K562 (cell line): Measurements from ENCODE around the gene OOSP1. TPM values are rescaled to one million over a fixed set of nuclear protein-coding genes. Genes with fewer than 3 reads are reported as not detected.

Source experiments
- BHLHE40 ChIP-seq: IDR thresholded peaks from 2 replicates; pipeline ENCODE4 v1.6.1; 2011; ENCODE audit warnings: low read length, improper control_type of control experiment
- BRD9 ChIP-seq: fragments of 450-650 bp; IDR thresholded peaks from 2 replicates; pipeline ENCODE4 v1.6.1; 2018; ENCODE audit warnings: low read depth; ENCODE audit not compliant: partially characterized antibody
- FUS ChIP-seq: fragments of 200-400 bp; formaldehyde crosslinking; optimal IDR thresholded peaks from 2 replicates; pipeline ENCODE3; 2017; ENCODE audit warnings: low read depth, low read length
- GATA2 ChIP-seq: sonication (generic); formaldehyde crosslinking; IDR thresholded peaks from 2 replicates; pipeline ENCODE4 v1.4.0; 2020; ENCODE audit warnings: mild to moderate bottlenecking, missing genetic modification reagents
- NCOA1 ChIP-seq: fragments of 450-650 bp; IDR thresholded peaks from 2 replicates; pipeline ENCODE4 v1.6.1; 2016; ENCODE audit warnings: low read depth
- POLR2H ChIP-seq: IDR thresholded peaks from 2 replicates; pipeline ENCODE4 v1.6.1; 2016; ENCODE audit warnings: missing genetic modification characterization, low read depth, mild to moderate bottlenecking, control low read depth, missing compliant biosample characterization, moderate library complexity
- RAD21 ChIP-seq, 2 experiments: fragments of 250-450 bp in 1 of 2; fragments of 450-650 bp in 1 of 2; sonication (Bioruptor Pico) in 1 of 2; formaldehyde crosslinking in 1 of 2; IDR thresholded peaks in 1 of 2; conservative IDR thresholded peaks in 1 of 2; 2 replicates each; pipeline versions ENCODE4 v1.4.0 to v1.8.0; 2020 to 2022; ENCODE audit warnings: mild to moderate bottlenecking in 2 of 2, moderate library complexity in 1 of 2
- RBM14 ChIP-seq: fragments of 200-400 bp; formaldehyde crosslinking; IDR thresholded peaks from 2 replicates; pipeline ENCODE4 v1.6.1; 2018; ENCODE audit warnings: low read depth, mild to moderate bottlenecking, low read length, moderate library complexity, borderline replicate concordance; ENCODE audit not compliant: insufficient read depth
- RBM34 ChIP-seq: fragments of 200-400 bp; formaldehyde crosslinking; IDR thresholded peaks from 2 replicates; pipeline ENCODE4 v1.6.1; 2018; ENCODE audit warnings: low read length, borderline replicate concordance; ENCODE audit not compliant: insufficient read depth
- STAG1 ChIP-seq: sonication (generic); formaldehyde crosslinking; IDR thresholded peaks from 2 replicates; pipeline ENCODE4 v1.5.0; 2020; ENCODE audit warnings: missing genetic modification reagents, borderline replicate concordance
- ZBTB9 ChIP-seq: fragments of 450-650 bp; formaldehyde crosslinking; IDR thresholded peaks from 2 replicates; pipeline ENCODE4 v1.4.0; 2020; ENCODE audit warnings: mild to moderate bottlenecking, moderate library complexity
- ZNF277 ChIP-seq: fragments of 250-450 bp; sonication (Bioruptor Pico); IDR thresholded peaks from 2 replicates; pipeline ENCODE4 v1.8.0; 2022; ENCODE audit warnings: inconsistent platforms, mild to moderate bottlenecking, moderate library complexity, borderline replicate concordance
- ZNF282 ChIP-seq: sonication (generic); formaldehyde crosslinking; IDR thresholded peaks from 2 replicates; pipeline ENCODE4 v1.8.1; 2023; ENCODE audit warnings: missing genetic modification reagents
- ZNF75A ChIP-seq: fragments of 450-650 bp; formaldehyde crosslinking; IDR thresholded peaks from 2 replicates; pipeline ENCODE4 v1.4.0; 2020; ENCODE audit warnings: mild to moderate bottlenecking
- polyA plus RNA-seq, 8 experiments: library from polyadenylated mRNA; depleted of rRNA in 4 of 8; stranded (reverse) in 5 of 8; unstranded in 3 of 8; fragments of >200 nt; fragmentation: Nextera tagmentation in 2 of 8; fragmentation: Illumina TruSeq in 1 of 8; extraction: Ambion mirVana in 2 of 8; extraction: Trizol in 1 of 8; gene quantifications; 2 replicates each; pipeline versions ENCODE4 v1.2.1 to v1.2.3, GENCODE V29; 2011 to 2014; ENCODE audit warnings: inconsistent platforms in 1 of 8, missing spikeins in 1 of 8
- total RNA-seq, 7 experiments: library from RNA; depleted of rRNA in 6 of 7; stranded (reverse); fragments of >200 nt in 6 of 7; fragmentation: Illumina TruSeq in 2 of 7; extraction: Trizol in 2 of 7; gene quantifications; 2 replicates each; pipeline versions ENCODE4 v1.2.1 to v1.2.3, GENCODE V29; 2011 to 2021; ENCODE audit warnings: low replicate concordance in 1 of 7
- TF ChIP-seq, protein P1 (sequence below): fragments of 250-450 bp; sonication (Bioruptor Pico); IDR thresholded peaks from 2 replicates; pipeline ENCODE4 v1.4.0; 2020; ENCODE audit warnings: mild to moderate bottlenecking
- TF ChIP-seq, protein P2 (sequence below): fragments of 450-650 bp; IDR thresholded peaks from one replicate; pipeline ENCODE4 v1.6.1; 2018; ENCODE audit warnings: mild to moderate bottlenecking, moderate library complexity; ENCODE audit not compliant: partially characterized antibody
- TF ChIP-seq, protein P3 (sequence below), 2 experiments: fragments of 450-650 bp; conservative IDR thresholded peaks; 2 replicates each; pipeline ENCODE4 v1.6.1; 2017; ENCODE audit warnings: mild to moderate bottlenecking in 2 of 2, moderate library complexity in 2 of 2

The OOSP1 gene
- total and polyA plus RNA-seq, 9 of the 15 experiments (the other 6 are each of a cell fraction or from before 2014, with no cell fraction given), result 0.14 to 3.0 (median 0.61) TPM

DNA sequence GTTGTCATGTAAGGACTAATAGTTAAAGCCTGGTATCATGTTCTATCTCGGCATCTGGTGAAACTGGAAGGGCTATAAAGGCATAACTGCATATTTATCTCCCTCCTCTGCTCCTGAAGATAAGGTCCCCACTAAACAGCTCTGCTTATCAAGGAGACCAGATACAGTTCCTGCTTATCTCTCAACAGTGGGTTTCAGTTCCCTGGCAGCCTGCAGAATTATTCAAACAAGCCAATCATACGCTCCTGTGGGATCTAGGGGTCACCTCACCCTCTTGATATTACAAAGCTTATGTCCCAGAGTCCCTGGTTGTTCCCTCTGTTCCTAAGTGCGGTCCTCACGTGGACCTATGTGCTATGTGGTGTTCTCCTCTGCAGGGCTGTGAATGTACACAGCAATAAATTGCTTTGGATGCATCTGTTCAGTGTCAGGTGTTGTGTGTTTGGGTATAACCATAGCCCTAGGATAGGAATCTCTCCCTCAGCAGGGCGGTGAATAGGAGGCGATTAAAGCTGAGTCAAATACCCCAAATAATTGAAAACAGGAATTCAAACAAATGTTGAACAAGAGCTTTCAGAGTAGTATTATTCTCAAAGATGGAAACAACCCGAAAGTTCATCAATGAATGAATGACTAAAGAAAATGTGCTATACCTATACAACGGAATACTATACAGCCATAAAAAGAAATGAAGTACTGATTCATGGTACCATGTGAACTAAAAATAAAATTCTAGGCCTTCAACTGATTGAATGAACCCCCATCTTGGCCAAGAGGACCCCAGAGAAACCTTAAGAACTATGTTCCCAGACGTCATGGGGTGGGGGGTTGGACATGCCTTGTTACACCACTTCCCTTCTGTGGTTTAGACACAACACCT lies 22.5 kb downstream of the OOSP1 start (continued):
- TF ChIP-seq, protein P1, sequence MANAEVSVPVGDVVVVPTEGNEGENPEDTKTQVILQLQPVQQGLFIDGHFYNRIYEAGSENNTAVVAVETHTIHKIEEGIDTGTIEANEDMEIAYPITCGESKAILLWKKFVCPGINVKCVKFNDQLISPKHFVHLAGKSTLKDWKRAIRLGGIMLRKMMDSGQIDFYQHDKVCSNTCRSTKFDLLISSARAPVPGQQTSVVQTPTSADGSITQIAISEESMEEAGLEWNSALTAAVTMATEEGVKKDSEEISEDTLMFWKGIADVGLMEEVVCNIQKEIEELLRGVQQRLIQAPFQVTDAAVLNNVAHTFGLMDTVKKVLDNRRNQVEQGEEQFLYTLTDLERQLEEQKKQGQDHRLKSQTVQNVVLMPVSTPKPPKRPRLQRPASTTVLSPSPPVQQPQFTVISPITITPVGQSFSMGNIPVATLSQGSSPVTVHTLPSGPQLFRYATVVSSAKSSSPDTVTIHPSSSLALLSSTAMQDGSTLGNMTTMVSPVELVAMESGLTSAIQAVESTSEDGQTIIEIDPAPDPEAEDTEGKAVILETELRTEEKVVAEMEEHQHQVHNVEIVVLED (CRISPR knock-in tag), result peak; percentile 54; the same call in 1 of the 2 replicates
- TF ChIP-seq RAD21 (CRISPR knock-in tag; conservative IDR thresholded peaks at IDR 0.05 in 1 of 2, IDR thresholded peaks at IDR 0.05 in 1 of 2) (peak; percentile 34 to 47; a peak in 2 of 4 replicates), ZNF282 (CRISPR knock-in tag) (no peak), BHLHE40 (peak; percentile 46; the same call in 1 of the 2 replicates), RBM34 (no peak), GATA2 (CRISPR knock-in tag) (peak; percentile 97), ZBTB9 (CRISPR knock-in tag) (peak; percentile 91), NCOA1 (peak; percentile 95), BRD9 (peak; percentile 81), ZNF75A (CRISPR knock-in tag) (peak; percentile 54; the same call in 1 of the 2 replicates), RBM14 (no peak), FUS (no peak), ZNF277 (CRISPR knock-in tag) (no peak), STAG1 (no peak), POLR2H (tag) (0 out of 2 replicates have a peak, but pooled peaks have one; percentile 10)
- TF ChIP-seq, protein P2, sequence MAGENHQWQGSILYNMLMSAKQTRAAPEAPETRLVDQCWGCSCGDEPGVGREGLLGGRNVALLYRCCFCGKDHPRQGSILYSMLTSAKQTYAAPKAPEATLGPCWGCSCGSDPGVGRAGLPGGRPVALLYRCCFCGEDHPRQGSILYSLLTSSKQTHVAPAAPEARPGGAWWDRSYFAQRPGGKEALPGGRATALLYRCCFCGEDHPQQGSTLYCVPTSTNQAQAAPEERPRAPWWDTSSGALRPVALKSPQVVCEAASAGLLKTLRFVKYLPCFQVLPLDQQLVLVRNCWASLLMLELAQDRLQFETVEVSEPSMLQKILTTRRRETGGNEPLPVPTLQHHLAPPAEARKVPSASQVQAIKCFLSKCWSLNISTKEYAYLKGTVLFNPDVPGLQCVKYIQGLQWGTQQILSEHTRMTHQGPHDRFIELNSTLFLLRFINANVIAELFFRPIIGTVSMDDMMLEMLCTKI, result no peak
- TF ChIP-seq, protein P3, sequence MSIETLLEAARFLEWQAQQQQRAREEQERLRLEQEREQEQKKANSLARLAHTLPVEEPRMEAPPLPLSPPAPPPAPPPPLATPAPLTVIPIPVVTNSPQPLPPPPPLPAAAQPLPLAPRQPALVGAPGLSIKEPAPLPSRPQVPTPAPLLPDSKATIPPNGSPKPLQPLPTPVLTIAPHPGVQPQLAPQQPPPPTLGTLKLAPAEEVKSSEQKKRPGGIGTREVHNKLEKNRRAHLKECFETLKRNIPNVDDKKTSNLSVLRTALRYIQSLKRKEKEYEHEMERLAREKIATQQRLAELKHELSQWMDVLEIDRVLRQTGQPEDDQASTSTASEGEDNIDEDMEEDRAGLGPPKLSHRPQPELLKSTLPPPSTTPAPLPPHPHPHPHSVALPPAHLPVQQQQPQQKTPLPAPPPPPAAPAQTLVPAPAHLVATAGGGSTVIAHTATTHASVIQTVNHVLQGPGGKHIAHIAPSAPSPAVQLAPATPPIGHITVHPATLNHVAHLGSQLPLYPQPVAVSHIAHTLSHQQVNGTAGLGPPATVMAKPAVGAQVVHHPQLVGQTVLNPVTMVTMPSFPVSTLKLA (conservative IDR thresholded peaks at IDR 0.05), result peak; percentile 30 to 67
